ENCODE data around the gene AGRN.
"Not testable (repeated sequence)": the region's sequence is repeated elsewhere in the genome, so short reads cannot be mapped to it uniquely, and the experiment has no call there.

AGRN gene

DNA sequence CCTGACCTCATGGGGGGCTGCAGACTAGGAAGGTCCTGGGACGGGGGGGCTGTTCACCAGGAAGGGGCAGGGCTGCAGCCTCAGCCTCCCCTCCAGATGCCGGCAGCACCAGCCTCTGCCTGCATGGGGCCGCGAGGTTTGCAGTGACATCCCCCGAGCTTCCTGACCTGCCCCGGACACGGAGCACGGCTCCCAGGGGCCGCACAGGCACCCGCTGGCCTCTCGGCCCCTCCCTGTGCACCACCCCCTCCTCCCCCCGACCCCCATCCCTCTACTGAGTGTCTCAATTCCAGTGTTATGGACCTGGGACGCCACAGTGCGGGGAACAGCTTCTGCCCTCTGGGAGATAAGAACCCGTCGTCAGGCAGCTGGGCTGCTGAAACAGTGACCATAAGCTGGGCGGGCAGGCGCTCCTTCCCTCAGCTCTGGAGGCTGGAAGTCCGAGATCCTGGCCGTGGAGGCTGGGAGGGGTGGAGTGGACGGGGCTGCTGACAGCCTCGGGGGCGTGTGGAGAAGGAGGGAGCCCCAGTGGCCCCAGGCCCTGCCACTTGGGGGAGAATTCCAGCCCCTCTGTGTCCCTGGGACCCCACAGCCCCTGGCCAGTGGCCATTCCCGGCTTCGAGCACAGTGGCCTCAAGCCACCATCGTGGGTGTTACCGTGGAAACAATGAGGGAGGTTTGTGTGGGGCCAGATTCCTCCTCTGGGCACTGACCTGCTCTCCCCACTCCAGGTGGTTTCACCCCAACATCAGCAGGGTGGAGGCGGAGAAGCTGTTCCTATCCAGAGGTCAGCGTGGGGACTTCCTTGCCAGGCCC is 42.6 kb downstream of the AGRN start:
- no peak overlapping the region for H3K4me3 ChIP-seq (ENCODE audit: low read depth, low read length)
- TF ChIP-seq, protein P1, sequence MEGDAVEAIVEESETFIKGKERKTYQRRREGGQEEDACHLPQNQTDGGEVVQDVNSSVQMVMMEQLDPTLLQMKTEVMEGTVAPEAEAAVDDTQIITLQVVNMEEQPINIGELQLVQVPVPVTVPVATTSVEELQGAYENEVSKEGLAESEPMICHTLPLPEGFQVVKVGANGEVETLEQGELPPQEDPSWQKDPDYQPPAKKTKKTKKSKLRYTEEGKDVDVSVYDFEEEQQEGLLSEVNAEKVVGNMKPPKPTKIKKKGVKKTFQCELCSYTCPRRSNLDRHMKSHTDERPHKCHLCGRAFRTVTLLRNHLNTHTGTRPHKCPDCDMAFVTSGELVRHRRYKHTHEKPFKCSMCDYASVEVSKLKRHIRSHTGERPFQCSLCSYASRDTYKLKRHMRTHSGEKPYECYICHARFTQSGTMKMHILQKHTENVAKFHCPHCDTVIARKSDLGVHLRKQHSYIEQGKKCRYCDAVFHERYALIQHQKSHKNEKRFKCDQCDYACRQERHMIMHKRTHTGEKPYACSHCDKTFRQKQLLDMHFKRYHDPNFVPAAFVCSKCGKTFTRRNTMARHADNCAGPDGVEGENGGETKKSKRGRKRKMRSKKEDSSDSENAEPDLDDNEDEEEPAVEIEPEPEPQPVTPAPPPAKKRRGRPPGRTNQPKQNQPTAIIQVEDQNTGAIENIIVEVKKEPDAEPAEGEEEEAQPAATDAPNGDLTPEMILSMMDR (IDR thresholded peaks at IDR 0.05; ENCODE audit: low read depth, low read length), result no peak
- TF ChIP-seq MYC (IDR thresholded peaks at IDR 0.05; ENCODE audit: low read depth, low read length) (no peak), POLR2A (IDR thresholded peaks at IDR 0.05; ENCODE audit: extremely low read depth, insufficient read length) (no peak)
- TF ChIP-seq, protein P2, sequence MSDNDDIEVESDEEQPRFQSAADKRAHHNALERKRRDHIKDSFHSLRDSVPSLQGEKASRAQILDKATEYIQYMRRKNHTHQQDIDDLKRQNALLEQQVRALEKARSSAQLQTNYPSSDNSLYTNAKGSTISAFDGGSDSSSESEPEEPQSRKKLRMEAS (IDR thresholded peaks at IDR 0.05; ENCODE audit: low read depth, low read length), result no peak
- DNase-seq (ENCODE audit: low read depth), result no peak

DNA sequence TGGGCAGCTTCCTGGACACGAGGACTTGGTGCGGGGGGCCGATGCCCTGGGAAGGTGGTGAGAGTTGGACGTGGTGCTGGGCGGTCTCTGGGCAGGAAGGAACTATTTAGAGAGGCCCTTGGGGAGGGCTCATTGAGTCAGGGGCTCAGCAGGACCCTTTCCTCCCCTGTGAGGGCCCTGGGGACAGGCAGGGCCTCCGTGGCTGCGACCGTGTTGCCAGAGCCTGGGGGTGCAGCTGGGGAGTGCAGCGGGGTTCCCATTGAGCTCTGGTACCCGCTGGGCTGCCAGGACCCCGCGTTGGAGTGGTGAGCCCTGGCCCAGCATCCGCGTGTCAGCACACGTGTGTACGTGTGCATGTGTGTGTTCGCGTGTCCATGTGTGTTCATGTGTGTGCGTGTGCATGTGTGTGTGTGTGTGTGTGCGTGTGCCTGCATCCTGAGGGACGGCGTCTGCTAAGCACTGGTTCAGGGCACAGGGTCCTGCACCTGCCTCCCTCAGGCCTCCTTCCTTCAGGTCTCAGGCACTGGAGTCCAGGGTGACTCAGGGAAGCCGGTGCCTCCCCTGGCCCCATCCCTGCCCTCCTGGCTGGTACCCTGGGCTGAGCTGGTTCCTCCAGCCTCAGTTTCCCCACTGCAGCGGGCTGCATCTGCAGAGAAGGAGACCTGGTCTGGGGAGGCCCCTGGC is 43.5 kb downstream of the AGRN start:
- peak; percentile 42 for DNase-seq (ENCODE audit: low read depth)
- H3K4me3 ChIP-seq (ENCODE audit: low read depth, low read length), result no peak overlapping the region
- no peak for TF ChIP-seq POLR2A (IDR thresholded peaks at IDR 0.05; ENCODE audit: extremely low read depth, insufficient read length)
- TF ChIP-seq, protein P2 (IDR thresholded peaks at IDR 0.05; ENCODE audit: low read depth, low read length), result peak; percentile 7; the same call in 1 of the 2 replicates

- no peak for TF ChIP-seq MYC (IDR thresholded peaks at IDR 0.05; ENCODE audit: low read depth, low read length)
- TF ChIP-seq, protein P1 (IDR thresholded peaks at IDR 0.05; ENCODE audit: low read depth, low read length), result peak; percentile 58
- TF ChIP-seq POLR2A (IDR thresholded peaks at IDR 0.05; ENCODE audit: extremely low read depth, insufficient read length), result no peak
- TF ChIP-seq, protein P2 (IDR thresholded peaks at IDR 0.05; ENCODE audit: low read depth, low read length), result peak; percentile 57; the same call in 1 of the 2 replicates
- DNase-seq (ENCODE audit: low read depth), result peak; percentile 94
- H3K4me3 ChIP-seq (ENCODE audit: low read depth, low read length), result no peak overlapping the region
Observed at GRCh38 chr1:1063945-1064831, 44.3 kb downstream of the AGRN start.

DNA sequence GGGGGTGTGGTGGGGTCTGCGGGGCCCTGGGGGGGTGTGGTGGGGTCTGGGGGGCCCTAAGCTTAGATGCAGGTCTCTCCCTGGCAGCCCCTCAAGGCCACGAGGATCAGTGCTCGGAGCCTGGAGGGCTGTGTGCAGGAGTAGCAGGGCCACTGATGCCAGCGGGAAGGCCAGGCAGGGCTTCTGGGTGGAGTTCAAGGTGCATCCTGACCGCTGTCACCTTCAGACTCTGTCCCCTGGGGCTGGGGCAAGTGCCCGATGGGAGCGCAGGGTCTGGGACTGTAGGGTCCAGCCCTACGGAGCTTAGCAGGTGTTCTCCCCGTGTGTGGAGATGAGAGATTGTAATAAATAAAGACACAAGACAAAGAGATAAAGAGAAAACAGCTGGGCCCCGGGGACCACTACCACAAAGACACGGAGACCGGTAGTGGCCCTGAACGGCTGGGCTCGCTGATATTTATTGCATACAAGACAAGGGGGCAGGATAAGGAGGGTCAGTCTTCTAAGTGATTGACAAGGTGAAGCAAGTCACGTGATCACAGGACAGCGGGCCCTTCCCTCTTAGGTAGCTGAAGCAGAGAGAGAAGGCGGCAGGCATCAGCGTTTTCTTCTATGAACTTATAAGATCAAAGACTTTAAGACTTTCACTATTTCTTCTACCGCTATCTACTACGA is 45.5 kb downstream of the AGRN start:
- H3K4me3 ChIP-seq (ENCODE audit: low read depth, low read length), result no peak overlapping the region
- TF ChIP-seq POLR2A (IDR thresholded peaks at IDR 0.05; ENCODE audit: extremely low read depth, insufficient read length), result no peak
- TF ChIP-seq, protein P1 (IDR thresholded peaks at IDR 0.05; ENCODE audit: low read depth, low read length), result no peak
- TF ChIP-seq, protein P2 (IDR thresholded peaks at IDR 0.05; ENCODE audit: low read depth, low read length), result no peak
- no peak for TF ChIP-seq MYC (IDR thresholded peaks at IDR 0.05; ENCODE audit: low read depth, low read length)
- DNase-seq (ENCODE audit: low read depth), result no peak

DNA sequence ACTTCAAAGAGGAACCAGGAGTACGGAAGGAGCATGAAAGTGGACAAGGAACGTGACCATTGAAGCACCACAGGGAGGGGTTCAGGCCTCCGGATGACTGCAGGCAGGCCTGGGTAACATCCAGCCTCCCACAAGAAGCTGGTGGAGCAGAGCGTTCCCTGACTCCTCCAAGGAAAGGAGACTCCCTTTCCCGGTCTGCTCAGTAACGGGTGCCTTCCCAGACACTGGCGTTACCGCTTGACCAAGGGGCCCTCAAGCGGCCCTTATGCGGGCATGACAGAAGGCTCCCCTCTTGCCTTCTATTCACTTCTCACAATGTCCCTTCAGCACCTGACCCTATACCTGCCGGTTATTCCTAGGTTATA is 46.0 kb downstream of the AGRN start:
- H3K4me3 ChIP-seq (ENCODE audit: low read depth, low read length); DNase-seq (ENCODE audit: low read depth): not testable (repeated sequence)
